ENCODE measurements around the gene CACNG1. TPM values are rescaled to one million over a fixed set of nuclear protein-coding genes. Genes with fewer than 3 reads are reported as not detected.

The CACNG1 gene
- total RNA-seq, 1 experiment from 2014 or later = not detected

GRCh38 chr17:67051837-67052236, 7.5 kb downstream of the CACNG1 start:
- no peaks in the 10 kb centered on the region for H3K36me3 Mint-ChIP-seq (ENCODE audit: insufficient read depth, unreplicated experiment)
- intact Hi-C loops (cut with micrococcal nuclease; ENCODE audit: unreplicated experiment) = no loop called here
- peaks cover 4% of the 10 kb centered on the region for H3K9me3 Mint-ChIP-seq (ENCODE audit: low read depth, unreplicated experiment)
- CTCF ChIA-PET = no interaction called here
- H3K4me3 Mint-ChIP-seq (ENCODE audit: low read depth, unreplicated experiment) = no peak overlapping the region
- no peaks in the 10 kb centered on the region for H3K4me1 Mint-ChIP-seq (ENCODE audit: low read depth, unreplicated experiment)
- no peak overlapping the region for H3K27ac Mint-ChIP-seq (ENCODE audit: unreplicated experiment)
- no TSS peak for BruUV-seq (replicated peaks)
- no peak for DNase-seq
- TF ChIP-seq CTCF (IDR thresholded peaks at IDR 0.05; ENCODE audit: unreplicated experiment) = no peak
- peaks cover 30% of the 10 kb centered on the region for H3K27me3 Mint-ChIP-seq (ENCODE audit: unreplicated experiment)

GRCh38 chr17:67052720-67053437, 8.5 kb downstream of the CACNG1 start:
- BruUV-seq (replicated peaks) = no TSS peak
- intact Hi-C loops (cut with micrococcal nuclease; ENCODE audit: unreplicated experiment) = no loop called here
- Mint-ChIP-seq H3K27me3 (ENCODE audit: unreplicated experiment) (peaks cover 24% of the 10 kb centered on the region), H3K27ac (ENCODE audit: unreplicated experiment) (no peak overlapping the region), H3K36me3 (ENCODE audit: insufficient read depth, unreplicated experiment) (no peaks in the 10 kb centered on the region), H3K4me3 (ENCODE audit: low read depth, unreplicated experiment) (no peak overlapping the region), H3K4me1 (ENCODE audit: low read depth, unreplicated experiment) (no peaks in the 10 kb centered on the region), H3K9me3 (ENCODE audit: low read depth, unreplicated experiment) (peaks cover 4% of the 10 kb centered on the region)
- TF ChIP-seq CTCF (IDR thresholded peaks at IDR 0.05; ENCODE audit: unreplicated experiment) = no peak
- CTCF ChIA-PET = no interaction called here
- no peak for DNase-seq

- no peak for TF ChIP-seq CTCF (IDR thresholded peaks at IDR 0.05; ENCODE audit: unreplicated experiment)
- H3K4me1 Mint-ChIP-seq (ENCODE audit: low read depth, unreplicated experiment) = no peaks in the 10 kb centered on the region
- CTCF ChIA-PET = interaction anchor here (0.6 kb wide), 1 partner anchor 9 kb away, joined by 4 read pairs; no protein-coding TSS in a partner anchor
- peaks cover 4% of the 10 kb centered on the region for H3K9me3 Mint-ChIP-seq (ENCODE audit: low read depth, unreplicated experiment)
- no peak overlapping the region for H3K27ac Mint-ChIP-seq (ENCODE audit: unreplicated experiment)
- H3K27me3 Mint-ChIP-seq (ENCODE audit: unreplicated experiment) = peaks cover 19% of the 10 kb centered on the region
- no peak overlapping the region for H3K4me3 Mint-ChIP-seq (ENCODE audit: low read depth, unreplicated experiment)
- intact Hi-C loops (cut with micrococcal nuclease; ENCODE audit: unreplicated experiment) = no loop called here
- DNase-seq = no peak
- no TSS peak for BruUV-seq (replicated peaks)
- no peaks in the 10 kb centered on the region for H3K36me3 Mint-ChIP-seq (ENCODE audit: insufficient read depth, unreplicated experiment)
Observed at GRCh38 chr17:67053438-67054000, 9.2 kb downstream of the CACNG1 start.

GRCh38 chr17:67054011-67054591, 9.7 kb downstream of the CACNG1 start:
- no peaks in the 10 kb centered on the region for H3K4me1 Mint-ChIP-seq (ENCODE audit: low read depth, unreplicated experiment)
- H3K4me3 Mint-ChIP-seq (ENCODE audit: low read depth, unreplicated experiment) = no peak overlapping the region
- BruUV-seq (replicated peaks) = no TSS peak
- intact Hi-C loops (cut with micrococcal nuclease; ENCODE audit: unreplicated experiment) = no loop called here
- DNase-seq = no peak
- no peak overlapping the region for H3K27ac Mint-ChIP-seq (ENCODE audit: unreplicated experiment)
- no peaks in the 10 kb centered on the region for H3K36me3 Mint-ChIP-seq (ENCODE audit: insufficient read depth, unreplicated experiment)
- no peaks in the 10 kb centered on the region for H3K9me3 Mint-ChIP-seq (ENCODE audit: low read depth, unreplicated experiment)
- TF ChIP-seq CTCF (IDR thresholded peaks at IDR 0.05; ENCODE audit: unreplicated experiment) = no peak
- peaks cover 13% of the 10 kb centered on the region for H3K27me3 Mint-ChIP-seq (ENCODE audit: unreplicated experiment)
- CTCF ChIA-PET = interaction anchor here (0.6 kb wide), 1 partner anchor 9 kb away, joined by 4 read pairs; no protein-coding TSS in a partner anchor
